Neural crest cell (in vitro differentiated cells): ENCODE results near the gene PCK2. TPM values are rescaled to one million over a fixed set of nuclear protein-coding genes. Genes with fewer than 3 reads are reported as not detected.

ENCODE experiments used
- DNase-seq: peaks from one replicate; pipeline ENCODE4 v3.0.0; 2021; ENCODE audit warnings: low read depth, mixed read lengths, low spot score
- H3K27ac Mint-ChIP-seq: one replicate; pipeline ENCODE4 v1.8.0; 2021; ENCODE audit warnings: mild to moderate bottlenecking, mixed read lengths; ENCODE audit not compliant: unreplicated experiment
- H3K27me3 Mint-ChIP-seq: 2 replicates; pipeline ENCODE4 v1.8.0; 2021; ENCODE audit warnings: low read depth, mild to moderate bottlenecking, mixed read lengths
- H3K36me3 Mint-ChIP-seq: 2 replicates; pipeline ENCODE4 v1.8.0; 2021; ENCODE audit warnings: low read depth, mild to moderate bottlenecking, mixed read lengths
- H3K4me1 Mint-ChIP-seq: 2 replicates; pipeline ENCODE4 v1.8.0; 2021; ENCODE audit warnings: mixed read lengths
- H3K4me3 Mint-ChIP-seq: one replicate; pipeline ENCODE4 v1.8.0; 2021; ENCODE audit warnings: mild to moderate bottlenecking, mixed read lengths
- H3K9me3 Mint-ChIP-seq: 2 replicates; pipeline ENCODE4 v1.8.0; 2021; ENCODE audit warnings: mixed read lengths
- CTCF ChIP-seq: fragments of 200-600 bp; sonication (generic); conservative IDR thresholded peaks from 2 replicates; pipeline ENCODE4 v1.5.0; 2021; ENCODE audit warnings: antibody characterized with exemption, mild to moderate bottlenecking
- total RNA-seq: library from RNA; stranded (reverse); gene quantifications from 2 replicates; pipeline ENCODE4 v1.2.1, GENCODE V29; 2021

The PCK2 gene
- total RNA-seq, 1 donor from 2014 or later = 26.7 TPM

DNA sequence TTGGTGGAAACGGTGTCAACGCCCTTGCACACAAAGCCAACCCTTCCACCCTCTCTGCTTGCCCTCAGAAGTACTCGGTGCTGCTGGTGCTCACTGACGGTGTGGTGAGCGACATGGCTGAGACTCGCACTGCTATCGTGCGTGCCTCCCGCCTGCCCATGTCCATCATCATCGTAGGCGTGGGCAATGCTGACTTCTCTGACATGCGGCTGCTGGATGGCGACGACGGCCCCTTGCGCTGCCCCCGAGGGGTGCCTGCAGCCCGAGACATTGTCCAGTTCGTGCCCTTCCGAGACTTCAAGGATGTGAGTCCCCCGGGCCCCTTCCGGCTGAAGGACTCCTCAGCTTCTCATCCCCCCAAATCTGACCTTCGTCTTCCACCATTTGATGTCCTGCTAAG, 17.0 kb upstream of the PCK2 start:
- no peak overlapping the region for H3K27ac Mint-ChIP-seq
- H3K36me3 Mint-ChIP-seq = no peaks in the 10 kb centered on the region
- H3K9me3 Mint-ChIP-seq = no peaks in the 10 kb centered on the region
- peaks cover 33% of the 10 kb centered on the region for H3K27me3 Mint-ChIP-seq
- H3K4me3 Mint-ChIP-seq = no peak overlapping the region
- DNase-seq = no peak
- H3K4me1 Mint-ChIP-seq = peaks cover 33% of the 10 kb centered on the region
- TF ChIP-seq CTCF = no peak

GRCh38 chr14:24078146-24078545, 16.0 kb upstream of the PCK2 start:
- no peaks in the 10 kb centered on the region for H3K36me3 Mint-ChIP-seq
- peaks cover 35% of the 10 kb centered on the region for H3K4me1 Mint-ChIP-seq
- TF ChIP-seq CTCF = no peak
- H3K27ac Mint-ChIP-seq = no peak overlapping the region
- peaks cover 44% of the 10 kb centered on the region for H3K27me3 Mint-ChIP-seq
- no peak for DNase-seq
- no peak overlapping the region for H3K4me3 Mint-ChIP-seq
- no peaks in the 10 kb centered on the region for H3K9me3 Mint-ChIP-seq

GRCh38 chr14:24079491-24080141, 14.5 kb upstream of the PCK2 start:
- H3K4me1 Mint-ChIP-seq = peaks cover 35% of the 10 kb centered on the region
- TF ChIP-seq CTCF = no peak
- DNase-seq = peak; percentile 38

DNA sequence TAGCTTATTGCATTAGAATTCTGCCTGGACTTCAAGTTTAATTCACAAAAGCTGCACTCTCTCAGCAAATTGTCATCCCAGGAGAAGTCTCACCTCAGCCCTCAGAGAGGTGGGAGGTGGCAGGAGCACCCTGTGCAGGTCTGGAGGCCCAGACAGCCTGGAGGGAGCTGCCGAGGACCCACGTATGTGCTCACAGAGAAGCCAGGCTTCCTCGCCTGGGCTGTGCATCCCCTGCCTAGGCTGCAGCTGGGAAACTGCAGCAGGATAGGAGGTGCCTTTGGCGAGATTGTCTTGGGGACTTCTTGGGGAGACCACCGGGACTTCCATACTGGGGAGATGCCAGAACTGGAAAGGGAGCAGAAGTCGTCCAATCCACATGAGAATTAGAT, 14.0 kb upstream of the PCK2 start:
- DNase-seq = no peak
- H3K4me3 Mint-ChIP-seq = peak overlapping the region; percentile 79
- TF ChIP-seq CTCF = no peak
- peaks cover 35% of the 10 kb centered on the region for H3K4me1 Mint-ChIP-seq
- H3K36me3 Mint-ChIP-seq = no peaks in the 10 kb centered on the region
- H3K27me3 Mint-ChIP-seq = peaks cover 64% of the 10 kb centered on the region
- H3K9me3 Mint-ChIP-seq = no peaks in the 10 kb centered on the region
- H3K27ac Mint-ChIP-seq = no peak overlapping the region

More at GRCh38 chr14:24079491-24080141, 14.5 kb upstream of the PCK2 start:
- Mint-ChIP-seq H3K4me3 (peak overlapping the region; percentile 79), H3K9me3 (no peaks in the 10 kb centered on the region), H3K27me3 (peaks cover 59% of the 10 kb centered on the region), H3K27ac (peak overlapping the region; percentile 75), H3K36me3 (no peaks in the 10 kb centered on the region)

- Mint-ChIP-seq H3K4me3 (peak overlapping the region; percentile 79), H3K4me1 (peaks cover 35% of the 10 kb centered on the region), H3K9me3 (no peaks in the 10 kb centered on the region), H3K27me3 (peaks cover 68% of the 10 kb centered on the region), H3K27ac (no peak overlapping the region), H3K36me3 (no peaks in the 10 kb centered on the region)
- peak; percentile 20 for DNase-seq
- no peak for TF ChIP-seq CTCF
Measured at GRCh38 chr14:24080888-24081738, 13.0 kb upstream of the PCK2 start.
